AG04450 (cell line): ENCODE data around the gene PMP22. TPM values are rescaled to one million over a fixed set of nuclear protein-coding genes. Genes with fewer than 3 reads are reported as not detected.

ENCODE experiments used
- CTCF ChIA-PET: fragments of 300-600, 350-600 bp; formaldehyde crosslinking; extraction: SDS; loops from one replicate; lab custom pipeline; 2022; ENCODE audit warnings: antibody characterized with exemption, inconsistent platforms; lab: Charles Lee
- POLR2A ChIA-PET: fragments of 350-600 bp; formaldehyde crosslinking; extraction: SDS; loops from one replicate; lab custom pipeline; 2021; ENCODE audit warnings: antibody characterized with exemption, inconsistent platforms; lab: Yijun Ruan, JAX
- DNase-seq: peaks from one replicate; pipeline ENCODE4 v3.0.0-alpha.2; 2011; ENCODE audit warnings: low read depth, low spot score
- H3K27ac ChIP-seq: one replicate; pipeline ENCODE4 v1.5.1; 2012; ENCODE audit warnings: low read depth, low read length, control low read depth
- H3K27me3 ChIP-seq: one replicate; pipeline ENCODE4 v1.6.0; 2012; ENCODE audit warnings: low read length; ENCODE audit not compliant: control insufficient read depth, insufficient read depth
- H3K4me3 ChIP-seq: 2 replicates; pipeline ENCODE4 v1.5.1; 2011; ENCODE audit warnings: mild to moderate bottlenecking, low read depth, low read length, control low read depth
- H3K9me3 ChIP-seq: 2 replicates; pipeline ENCODE4 v1.5.1; 2012; ENCODE audit warnings: low read length; ENCODE audit not compliant: control insufficient read depth, insufficient read depth
- CTCF ChIP-seq: IDR thresholded peaks from 2 replicates; pipeline ENCODE4 v1.5.1; 2011; ENCODE audit warnings: low read depth, low read length, control low read depth, inconsistent platforms
- polyA plus RNA-seq: library from polyadenylated mRNA; depleted of rRNA; stranded (reverse); fragments of >200 nt; gene quantifications from 2 replicates; pipeline ENCODE4 v1.2.3, GENCODE V29; 2011

PMP22 gene
- polyA plus RNA-seq, 1 experiment = 204 TPM

- DNase-seq = peak; percentile 60
- CTCF ChIA-PET = interaction anchor here (1.6 to 2.4 kb wide), 5 partner anchors 88 to 240 kb away, joined by 3 to 30 read pairs (median 9); no protein-coding TSS in a partner anchor
- TF ChIP-seq CTCF = peak; percentile 16; the same call in 1 of the 2 replicates
- POLR2A ChIA-PET = interaction anchor here (0.7 to 2.9 kb wide), 15 partner anchors 9 to 240 kb away, joined by 3 to 16 read pairs (median 8); partner anchors contain the start of gene TEKT3
- H3K4me3 ChIP-seq = peak overlapping the region; percentile 88
- peak overlapping the region; percentile 93 for H3K27ac ChIP-seq
- no peaks in the 10 kb centered on the region for H3K9me3 ChIP-seq
- H3K27me3 ChIP-seq = peaks cover 7% of the 10 kb centered on the region
These were observed 1.9 kb downstream of the PMP22 start for GRCh38 chr17:15263206-15263579.

- POLR2A ChIA-PET = interaction anchor here (0.6 to 2.9 kb wide), 18 partner anchors 10 to 240 kb away, joined by 3 to 16 read pairs (median 6); no protein-coding TSS in a partner anchor
- CTCF ChIA-PET = interaction anchor here (1.5 to 2.4 kb wide), 6 partner anchors 89 to 241 kb away, joined by 3 to 30 read pairs (median 7); no protein-coding TSS in a partner anchor
These were observed 2.6 kb downstream of the PMP22 start for GRCh38 chr17:15262291-15263205.

GRCh38 chr17:15261802-15262290 lies 3.3 kb downstream of the PMP22 start:
- no peak for TF ChIP-seq CTCF
- ChIA-PET POLR2A (interaction anchor here (0.6 to 2.9 kb wide), 18 partner anchors 11 to 241 kb away, joined by 3 to 16 read pairs (median 7); no protein-coding TSS in a partner anchor), CTCF (interaction anchor here (1.0 to 2.4 kb wide), 4 partner anchors 195 to 247 kb away, joined by 4 to 30 read pairs (median 10); no protein-coding TSS in a partner anchor)
- Histone ChIP-seq H3K9me3 (no peaks in the 10 kb centered on the region), H3K27ac (peak overlapping the region; percentile 93), H3K4me3 (peak overlapping the region; percentile 88), H3K27me3 (peaks cover 5% of the 10 kb centered on the region)
- DNase-seq = no peak

More at GRCh38 chr17:15262291-15263205, 2.6 kb downstream of the PMP22 start:
- Histone ChIP-seq H3K4me3 (peak overlapping the region; percentile 88), H3K27me3 (peaks cover 7% of the 10 kb centered on the region), H3K9me3 (no peaks in the 10 kb centered on the region), H3K27ac (peak overlapping the region; percentile 93)
- TF ChIP-seq CTCF = peak; percentile 43
- DNase-seq = peak; percentile 73

GRCh38 chr17:15261258-15261801 lies 3.8 kb downstream of the PMP22 start:
- Histone ChIP-seq H3K27me3 (peaks cover 3% of the 10 kb centered on the region), H3K27ac (peak overlapping the region; percentile 93), H3K4me3 (peak overlapping the region; percentile 88), H3K9me3 (no peaks in the 10 kb centered on the region)
- POLR2A ChIA-PET = interaction anchor here (0.8 to 2.9 kb wide), 5 partner anchors 17 to 205 kb away, joined by 4 to 13 read pairs (median 6); no protein-coding TSS in a partner anchor
- no peak for DNase-seq
- TF ChIP-seq CTCF = peak; percentile 38; the same call in 1 of the 2 replicates
- CTCF ChIA-PET = interaction anchor here (0.6 to 1.5 kb wide), 4 partner anchors 196 to 248 kb away, joined by 3 to 14 read pairs (median 4); no protein-coding TSS in a partner anchor
